ENCODE measurements around the gene MCM3AP.

DNA sequence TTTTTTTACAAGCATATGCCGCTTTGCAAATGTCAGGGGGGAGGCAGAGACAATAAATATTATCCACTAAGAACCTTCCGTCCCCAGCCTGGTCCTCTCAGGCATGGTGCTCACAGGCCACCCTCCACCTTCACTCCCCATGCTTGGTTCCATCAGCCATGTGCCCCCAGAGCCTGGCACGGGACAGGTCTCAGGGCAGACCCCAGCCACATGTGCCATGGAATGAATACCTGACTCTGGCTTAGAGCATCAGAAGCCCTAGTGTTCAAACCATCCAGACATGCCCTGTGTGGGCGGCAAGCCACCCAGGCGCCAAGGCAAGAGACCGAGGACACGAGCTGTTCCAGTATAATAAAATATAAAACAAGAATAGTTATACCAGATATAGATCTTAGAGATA lies 62.2 kb downstream of the MCM3AP start:
- TF ChIP-seq, protein P1, sequence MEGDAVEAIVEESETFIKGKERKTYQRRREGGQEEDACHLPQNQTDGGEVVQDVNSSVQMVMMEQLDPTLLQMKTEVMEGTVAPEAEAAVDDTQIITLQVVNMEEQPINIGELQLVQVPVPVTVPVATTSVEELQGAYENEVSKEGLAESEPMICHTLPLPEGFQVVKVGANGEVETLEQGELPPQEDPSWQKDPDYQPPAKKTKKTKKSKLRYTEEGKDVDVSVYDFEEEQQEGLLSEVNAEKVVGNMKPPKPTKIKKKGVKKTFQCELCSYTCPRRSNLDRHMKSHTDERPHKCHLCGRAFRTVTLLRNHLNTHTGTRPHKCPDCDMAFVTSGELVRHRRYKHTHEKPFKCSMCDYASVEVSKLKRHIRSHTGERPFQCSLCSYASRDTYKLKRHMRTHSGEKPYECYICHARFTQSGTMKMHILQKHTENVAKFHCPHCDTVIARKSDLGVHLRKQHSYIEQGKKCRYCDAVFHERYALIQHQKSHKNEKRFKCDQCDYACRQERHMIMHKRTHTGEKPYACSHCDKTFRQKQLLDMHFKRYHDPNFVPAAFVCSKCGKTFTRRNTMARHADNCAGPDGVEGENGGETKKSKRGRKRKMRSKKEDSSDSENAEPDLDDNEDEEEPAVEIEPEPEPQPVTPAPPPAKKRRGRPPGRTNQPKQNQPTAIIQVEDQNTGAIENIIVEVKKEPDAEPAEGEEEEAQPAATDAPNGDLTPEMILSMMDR (IDR thresholded peaks at IDR 0.05; ENCODE audit: borderline replicate concordance, extremely low read depth, low read length, poor library complexity, severe bottlenecking): no peak
- TF ChIP-seq EZH2 (IDR thresholded peaks at IDR 0.05; ENCODE audit: borderline replicate concordance, low read depth, low read length, severe bottlenecking): no peak
